Measurements from ENCODE around the gene NCS1. TPM values are rescaled to one million over a fixed set of nuclear protein-coding genes. Genes with fewer than 3 reads are reported as not detected.

The NCS1 gene
- total and polyA plus RNA-seq, 9 of the 15 experiments (the other 6 are each of a cell fraction or from before 2014, with no cell fraction given), result 0.28 to 27.0 (median 9.6) TPM

DNA sequence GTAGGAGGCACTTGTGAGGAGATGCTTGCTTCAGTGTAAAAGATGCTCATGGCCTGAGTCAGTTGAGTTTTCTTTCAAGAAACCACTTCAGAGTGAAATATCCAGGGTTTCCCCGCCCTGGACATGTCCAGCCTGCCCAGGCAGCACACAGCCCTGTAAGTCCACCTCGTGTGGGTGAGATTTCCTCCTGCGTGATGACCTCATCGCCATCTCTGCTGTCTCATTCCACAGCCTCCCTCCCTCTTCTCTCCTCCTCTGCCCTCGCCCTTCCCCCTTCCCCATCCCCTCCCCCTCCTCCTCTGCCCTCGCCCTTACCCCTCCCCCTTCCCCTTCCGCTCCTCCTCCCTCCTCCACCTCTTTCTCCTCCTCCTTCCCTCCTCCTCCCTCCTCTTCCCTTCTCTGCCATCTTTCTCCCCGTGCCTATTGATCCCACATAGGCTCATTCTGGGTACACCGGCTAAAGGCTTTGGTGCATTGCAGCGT is 34.0 kb upstream of the NCS1 start (continued):
- no peak for TF ChIP-seq ELF1 (tag; IDR thresholded peaks at IDR 0.05)
- peak; percentile 96 for TF ChIP-seq JUND (IDR thresholded peaks at IDR 0.05; ENCODE audit: borderline replicate concordance, low read depth, low read length)
- TF ChIP-seq JUND (tag; IDR thresholded peaks at IDR 0.05; ENCODE audit: borderline replicate concordance, low read depth, low read length), result peak; percentile 96
- TF ChIP-seq ELK1 (CRISPR knock-in tag; IDR thresholded peaks at IDR 0.05), result no peak
- peak; percentile 26; the same call in 1 of the 2 replicates for TF ChIP-seq MTA2 (IDR thresholded peaks at IDR 0.05; ENCODE audit: low read depth)
- peak; percentile 38; the same call in 1 of the 2 replicates for TF ChIP-seq MYC (IDR thresholded peaks at IDR 0.05; ENCODE audit: low read depth, low read length)
- no peak for TF ChIP-seq MYC (CRISPR knock-in tag; IDR thresholded peaks at IDR 0.05; ENCODE audit: borderline replicate concordance, low read depth)
- TF ChIP-seq HDAC6 (IDR thresholded peaks at IDR 0.05; ENCODE audit: low read depth, low read length), result no peak
- TF ChIP-seq SAFB2 (IDR thresholded peaks at IDR 0.05; ENCODE audit: borderline replicate concordance, low read depth, low read length, severe bottlenecking), result no peak
- TF ChIP-seq ERF (CRISPR knock-in tag; IDR thresholded peaks at IDR 0.05), result no peak
- TF ChIP-seq, protein P1, sequence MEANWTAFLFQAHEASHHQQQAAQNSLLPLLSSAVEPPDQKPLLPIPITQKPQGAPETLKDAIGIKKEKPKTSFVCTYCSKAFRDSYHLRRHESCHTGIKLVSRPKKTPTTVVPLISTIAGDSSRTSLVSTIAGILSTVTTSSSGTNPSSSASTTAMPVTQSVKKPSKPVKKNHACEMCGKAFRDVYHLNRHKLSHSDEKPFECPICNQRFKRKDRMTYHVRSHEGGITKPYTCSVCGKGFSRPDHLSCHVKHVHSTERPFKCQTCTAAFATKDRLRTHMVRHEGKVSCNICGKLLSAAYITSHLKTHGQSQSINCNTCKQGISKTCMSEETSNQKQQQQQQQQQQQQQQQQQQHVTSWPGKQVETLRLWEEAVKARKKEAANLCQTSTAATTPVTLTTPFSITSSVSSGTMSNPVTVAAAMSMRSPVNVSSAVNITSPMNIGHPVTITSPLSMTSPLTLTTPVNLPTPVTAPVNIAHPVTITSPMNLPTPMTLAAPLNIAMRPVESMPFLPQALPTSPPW (CRISPR knock-in tag; IDR thresholded peaks at IDR 0.05), result peak; percentile 90
- TF ChIP-seq POLR2B (IDR thresholded peaks at IDR 0.05; ENCODE audit: low read depth, partially characterized antibody), result no peak
- no peak for TF ChIP-seq MCM7 (IDR thresholded peaks at IDR 0.05)
- TF ChIP-seq ZFP1 (CRISPR knock-in tag; IDR thresholded peaks at IDR 0.05), result no peak
- no peak for TF ChIP-seq RHOXF2B (CRISPR knock-in tag; conservative IDR thresholded peaks at IDR 0.05)
- peak in 1 of 2 experiments; percentile 77; a peak in 1 of 4 replicates for TF ChIP-seq SRF (CRISPR knock-in tag; IDR thresholded peaks at IDR 0.05)
- peak; percentile 84 for TF ChIP-seq NFE2 (IDR thresholded peaks at IDR 0.05; ENCODE audit: low read depth)
- TF ChIP-seq TAF1 (IDR thresholded peaks at IDR 0.05; ENCODE audit: control insufficient read depth, extremely low read depth, insufficient read depth, low read length, severe bottlenecking), result peak; percentile 30
- no peak for TF ChIP-seq SRSF1 (IDR thresholded peaks at IDR 0.05; ENCODE audit: low read depth, low read length)

Measured in K562 (cell line).